Measurements from ENCODE around the gene MMD2.

MMD2 gene

GRCh38 chr7:4957847-4958476 lies 1.0 kb downstream of the MMD2 start:
- no peak for DNase-seq

- DNase-seq = no peak
These were observed 6.9 kb downstream of the MMD2 start for GRCh38 chr7:4951903-4952636.

GRCh38 chr7:4951304-4951703 lies 7.7 kb downstream of the MMD2 start:
- no peak for DNase-seq

GRCh38 chr7:4948402-4948801 lies 10.6 kb downstream of the MMD2 start:
- DNase-seq = no peak

- no peak for DNase-seq
These were observed 13.0 kb downstream of the MMD2 start for GRCh38 chr7:4945949-4946348.

- DNase-seq = no peak
These were observed 14.0 kb downstream of the MMD2 start for GRCh38 chr7:4944939-4945338.

GRCh38 chr7:4943297-4943696 lies 15.7 kb downstream of the MMD2 start:
- no peak for DNase-seq

GRCh38 chr7:4939971-4940728 lies 18.8 kb downstream of the MMD2 start:
- no peak for DNase-seq

GRCh38 chr7:4937411-4937810 lies 21.6 kb downstream of the MMD2 start:
- DNase-seq = no peak

GRCh38 chr7:4934419-4935025 lies 24.5 kb downstream of the MMD2 start:
- no peak for DNase-seq

- peak in 1 of 2 donors; percentile 4 for DNase-seq
These were observed 27.0 kb downstream of the MMD2 start for GRCh38 chr7:4931943-4932342.

GRCh38 chr7:4929005-4929404 lies 30.0 kb downstream of the MMD2 start:
- DNase-seq = no peak

GRCh38 chr7:4928445-4928844 lies 30.5 kb downstream of the MMD2 start:
- no peak for DNase-seq

GRCh38 chr7:4919969-4920766 lies 38.8 kb downstream of the MMD2 start:
- DNase-seq = no peak

- DNase-seq = no peak
These were observed 42.9 kb downstream of the MMD2 start for GRCh38 chr7:4916113-4916512.

GRCh38 chr7:4911111-4911828 lies 47.7 kb downstream of the MMD2 start:
- no peak for DNase-seq

GRCh38 chr7:4906682-4907081 lies 52.3 kb downstream of the MMD2 start:
- DNase-seq = no peak

- no peak for DNase-seq
These were observed 53.8 kb downstream of the MMD2 start for GRCh38 chr7:4905171-4905570.

GRCh38 chr7:4904346-4904745 lies 54.6 kb downstream of the MMD2 start:
- no peak for DNase-seq

- DNase-seq = no peak
These were observed 63.2 kb downstream of the MMD2 start for GRCh38 chr7:4895766-4896165.

- no peak for DNase-seq
These were observed 64.5 kb downstream of the MMD2 start for GRCh38 chr7:4894482-4894881.

GRCh38 chr7:4893929-4894475 lies 65.0 kb downstream of the MMD2 start:
- no peak for DNase-seq

All from stimulated activated CD4-positive, alpha-beta T cell treated with anti-CD3 and anti-CD28 coated beads, Interleukin-2, amount 100 ng/mL, for 24 hours (primary cell).